ENCODE data around the gene CSNK1A1.

The CSNK1A1 gene

DNA sequence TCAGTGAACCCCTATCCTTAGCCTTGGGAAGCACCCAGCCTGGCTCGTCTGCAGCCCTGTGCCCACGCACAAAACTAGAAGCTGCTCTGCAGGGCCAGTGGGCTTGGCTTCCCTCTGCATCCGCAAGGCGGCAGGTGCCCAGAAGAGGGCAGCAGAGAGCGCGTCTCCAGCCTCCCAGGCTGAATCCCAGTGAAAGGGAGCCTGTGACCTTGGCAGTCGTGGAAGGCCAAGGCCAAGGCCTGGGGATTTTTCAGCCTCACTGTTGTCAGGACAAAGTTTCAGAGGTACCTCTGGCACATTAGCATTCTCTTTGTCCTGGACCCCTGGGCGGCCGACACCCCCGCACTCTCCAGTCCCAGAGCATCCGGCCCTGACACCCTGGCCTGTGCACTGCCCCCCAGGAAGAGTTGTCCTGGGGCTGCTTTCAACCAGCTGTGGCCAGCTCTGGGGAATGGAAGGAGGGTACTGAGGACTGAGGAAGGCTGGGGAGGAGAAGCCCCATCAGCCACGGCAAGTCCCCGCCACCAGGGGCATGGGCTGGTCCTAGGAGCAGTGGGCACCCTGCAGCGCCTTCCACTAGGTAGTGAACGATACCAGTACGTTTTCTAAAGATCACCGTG, 108.6 kb downstream of the CSNK1A1 start:
- DNase-seq (ENCODE audit: extremely low spot score), result peak; percentile 87
- TF ChIP-seq, protein P1, sequence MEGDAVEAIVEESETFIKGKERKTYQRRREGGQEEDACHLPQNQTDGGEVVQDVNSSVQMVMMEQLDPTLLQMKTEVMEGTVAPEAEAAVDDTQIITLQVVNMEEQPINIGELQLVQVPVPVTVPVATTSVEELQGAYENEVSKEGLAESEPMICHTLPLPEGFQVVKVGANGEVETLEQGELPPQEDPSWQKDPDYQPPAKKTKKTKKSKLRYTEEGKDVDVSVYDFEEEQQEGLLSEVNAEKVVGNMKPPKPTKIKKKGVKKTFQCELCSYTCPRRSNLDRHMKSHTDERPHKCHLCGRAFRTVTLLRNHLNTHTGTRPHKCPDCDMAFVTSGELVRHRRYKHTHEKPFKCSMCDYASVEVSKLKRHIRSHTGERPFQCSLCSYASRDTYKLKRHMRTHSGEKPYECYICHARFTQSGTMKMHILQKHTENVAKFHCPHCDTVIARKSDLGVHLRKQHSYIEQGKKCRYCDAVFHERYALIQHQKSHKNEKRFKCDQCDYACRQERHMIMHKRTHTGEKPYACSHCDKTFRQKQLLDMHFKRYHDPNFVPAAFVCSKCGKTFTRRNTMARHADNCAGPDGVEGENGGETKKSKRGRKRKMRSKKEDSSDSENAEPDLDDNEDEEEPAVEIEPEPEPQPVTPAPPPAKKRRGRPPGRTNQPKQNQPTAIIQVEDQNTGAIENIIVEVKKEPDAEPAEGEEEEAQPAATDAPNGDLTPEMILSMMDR (IDR thresholded peaks at IDR 0.05; ENCODE audit: control extremely low read depth, extremely low read depth, low read depth, missing control alignments), result peak; percentile 96
- ChIA-PET POLR2A (no interaction called here), CTCF (interaction anchor here (0.6 to 10.8 kb wide), 31 partner anchors 8 to 599 kb away, joined by 3 to 110 read pairs (median 4); no protein-coding TSS in a partner anchor)

All from GM10248 (cell line).